ENCODE results near the gene RASD2.
"Not testable (repeated sequence)": the region's sequence is repeated elsewhere in the genome, so short reads cannot be mapped to it uniquely, and the experiment has no call there.

The RASD2 gene

GRCh38 chr22:35507851-35508250 is 32.8 kb upstream of the RASD2 start:
- not testable (repeated sequence) for H3K27me3 ChIP-seq (ENCODE audit: low read depth, low read length); H3K36me3 ChIP-seq (ENCODE audit: control insufficient read depth in 1 of 2, insufficient read depth in 2 of 2, low read length in 2 of 2); H3K9me3 ChIP-seq (ENCODE audit: control insufficient read depth in 1 of 2, low read length in 2 of 2); H3K4me3 ChIP-seq (ENCODE audit: low read depth in 1 of 2, low read length in 2 of 2); H3K4me1 ChIP-seq (ENCODE audit: control insufficient read depth in 1 of 2, insufficient read depth in 2 of 2, low read length in 2 of 2); H3K27ac ChIP-seq (ENCODE audit: low read length)

- H3K27ac ChIP-seq (ENCODE audit: low read length): no peak overlapping the region
- no peaks in the 10 kb centered on the region for H3K4me1 ChIP-seq (ENCODE audit: control insufficient read depth in 1 of 2, insufficient read depth in 2 of 2, low read length in 2 of 2)
- H3K4me3 ChIP-seq (ENCODE audit: low read depth in 1 of 2, low read length in 2 of 2): no peak overlapping the region
- no peaks in the 10 kb centered on the region for H3K27me3 ChIP-seq (ENCODE audit: low read depth, low read length)
- no peaks in the 10 kb centered on the region for H3K36me3 ChIP-seq (ENCODE audit: control insufficient read depth in 1 of 2, insufficient read depth in 2 of 2, low read length in 2 of 2)
- H3K9me3 ChIP-seq (ENCODE audit: control insufficient read depth in 1 of 2, low read length in 2 of 2): no peaks in the 10 kb centered on the region
Measured at GRCh38 chr22:35509451-35509850, 31.2 kb upstream of the RASD2 start.

GRCh38 chr22:35509960-35510359 is 30.7 kb upstream of the RASD2 start:
- Histone ChIP-seq H3K4me1 (ENCODE audit: control insufficient read depth in 1 of 2, insufficient read depth in 2 of 2, low read length in 2 of 2) (no peaks in the 10 kb centered on the region), H3K27me3 (ENCODE audit: low read depth, low read length) (no peaks in the 10 kb centered on the region), H3K27ac (ENCODE audit: low read length) (no peak overlapping the region), H3K4me3 (ENCODE audit: low read depth in 1 of 2, low read length in 2 of 2) (no peak overlapping the region), H3K36me3 (ENCODE audit: control insufficient read depth in 1 of 2, insufficient read depth in 2 of 2, low read length in 2 of 2) (no peaks in the 10 kb centered on the region), H3K9me3 (ENCODE audit: control insufficient read depth in 1 of 2, low read length in 2 of 2) (no peaks in the 10 kb centered on the region)

- H3K27me3 ChIP-seq (ENCODE audit: low read depth, low read length): no peaks in the 10 kb centered on the region
- H3K36me3 ChIP-seq (ENCODE audit: control insufficient read depth in 1 of 2, insufficient read depth in 2 of 2, low read length in 2 of 2): no peaks in the 10 kb centered on the region
- no peak overlapping the region for H3K4me3 ChIP-seq (ENCODE audit: low read depth in 1 of 2, low read length in 2 of 2)
- H3K27ac ChIP-seq (ENCODE audit: low read length): peak overlapping the region; percentile 10
- no peaks in the 10 kb centered on the region for H3K4me1 ChIP-seq (ENCODE audit: control insufficient read depth in 1 of 2, insufficient read depth in 2 of 2, low read length in 2 of 2)
- no peaks in the 10 kb centered on the region for H3K9me3 ChIP-seq (ENCODE audit: control insufficient read depth in 1 of 2, low read length in 2 of 2)
Measured at GRCh38 chr22:35510481-35510934, 30.1 kb upstream of the RASD2 start.

- no peak overlapping the region for H3K4me3 ChIP-seq (ENCODE audit: low read depth in 1 of 2, low read length in 2 of 2)
- H3K36me3 ChIP-seq (ENCODE audit: control insufficient read depth in 1 of 2, insufficient read depth in 2 of 2, low read length in 2 of 2): no peaks in the 10 kb centered on the region
- H3K27me3 ChIP-seq (ENCODE audit: low read depth, low read length): no peaks in the 10 kb centered on the region
- no peaks in the 10 kb centered on the region for H3K9me3 ChIP-seq (ENCODE audit: control insufficient read depth in 1 of 2, low read length in 2 of 2)
- H3K27ac ChIP-seq (ENCODE audit: low read length): no peak overlapping the region
- no peaks in the 10 kb centered on the region for H3K4me1 ChIP-seq (ENCODE audit: control insufficient read depth in 1 of 2, insufficient read depth in 2 of 2, low read length in 2 of 2)
Measured at GRCh38 chr22:35510951-35511350, 29.7 kb upstream of the RASD2 start.

- H3K4me3 ChIP-seq (ENCODE audit: low read depth in 1 of 2, low read length in 2 of 2): no peak overlapping the region
- no peaks in the 10 kb centered on the region for H3K4me1 ChIP-seq (ENCODE audit: control insufficient read depth in 1 of 2, insufficient read depth in 2 of 2, low read length in 2 of 2)
- H3K36me3 ChIP-seq (ENCODE audit: control insufficient read depth in 1 of 2, insufficient read depth in 2 of 2, low read length in 2 of 2): no peaks in the 10 kb centered on the region
- no peaks in the 10 kb centered on the region for H3K9me3 ChIP-seq (ENCODE audit: control insufficient read depth in 1 of 2, low read length in 2 of 2)
- no peak overlapping the region for H3K27ac ChIP-seq (ENCODE audit: low read length)
- peaks cover 3% of the 10 kb centered on the region for H3K27me3 ChIP-seq (ENCODE audit: low read depth, low read length)
Measured at GRCh38 chr22:35514366-35514765, 26.3 kb upstream of the RASD2 start.

- H3K27ac ChIP-seq (ENCODE audit: low read length); H3K27me3 ChIP-seq (ENCODE audit: low read depth, low read length); H3K4me3 ChIP-seq (ENCODE audit: low read depth in 1 of 2, low read length in 2 of 2); H3K36me3 ChIP-seq (ENCODE audit: control insufficient read depth in 1 of 2, insufficient read depth in 2 of 2, low read length in 2 of 2); H3K4me1 ChIP-seq (ENCODE audit: control insufficient read depth in 1 of 2, insufficient read depth in 2 of 2, low read length in 2 of 2); H3K9me3 ChIP-seq (ENCODE audit: control insufficient read depth in 1 of 2, low read length in 2 of 2): not testable (repeated sequence)
Measured at GRCh38 chr22:35515952-35516351, 24.7 kb upstream of the RASD2 start.

- no peaks in the 10 kb centered on the region for H3K9me3 ChIP-seq (ENCODE audit: control insufficient read depth in 1 of 2, low read length in 2 of 2)
- no peaks in the 10 kb centered on the region for H3K4me1 ChIP-seq (ENCODE audit: control insufficient read depth in 1 of 2, insufficient read depth in 2 of 2, low read length in 2 of 2)
- H3K27me3 ChIP-seq (ENCODE audit: low read depth, low read length): peaks cover 3% of the 10 kb centered on the region
- H3K36me3 ChIP-seq (ENCODE audit: control insufficient read depth in 1 of 2, insufficient read depth in 2 of 2, low read length in 2 of 2): no peaks in the 10 kb centered on the region
- H3K4me3 ChIP-seq (ENCODE audit: low read depth in 1 of 2, low read length in 2 of 2): no peak overlapping the region
- H3K27ac ChIP-seq (ENCODE audit: low read length): no peak overlapping the region
Measured at GRCh38 chr22:35516723-35517122, 23.9 kb upstream of the RASD2 start.

- H3K36me3 ChIP-seq (ENCODE audit: control insufficient read depth in 1 of 2, insufficient read depth in 2 of 2, low read length in 2 of 2): no peaks in the 10 kb centered on the region
Measured at GRCh38 chr22:35517207-35517606, 23.4 kb upstream of the RASD2 start.

GRCh38 chr22:35517769-35518530 is 22.7 kb upstream of the RASD2 start:
- no peaks in the 10 kb centered on the region for H3K9me3 ChIP-seq (ENCODE audit: control insufficient read depth in 1 of 2, low read length in 2 of 2)
- H3K27me3 ChIP-seq (ENCODE audit: low read depth, low read length): peaks cover 3% of the 10 kb centered on the region
- H3K4me1 ChIP-seq (ENCODE audit: control insufficient read depth in 1 of 2, insufficient read depth in 2 of 2, low read length in 2 of 2): no peaks in the 10 kb centered on the region
- H3K27ac ChIP-seq (ENCODE audit: low read length): no peak overlapping the region
- no peak overlapping the region for H3K4me3 ChIP-seq (ENCODE audit: low read depth in 1 of 2, low read length in 2 of 2)
- H3K36me3 ChIP-seq (ENCODE audit: control insufficient read depth in 1 of 2, insufficient read depth in 2 of 2, low read length in 2 of 2): no peaks in the 10 kb centered on the region

More at GRCh38 chr22:35517207-35517606, 23.4 kb upstream of the RASD2 start:
- Histone ChIP-seq H3K9me3 (ENCODE audit: control insufficient read depth in 1 of 2, low read length in 2 of 2) (no peaks in the 10 kb centered on the region), H3K27me3 (ENCODE audit: low read depth, low read length) (peaks cover 3% of the 10 kb centered on the region), H3K27ac (ENCODE audit: low read length) (no peak overlapping the region), H3K4me1 (ENCODE audit: control insufficient read depth in 1 of 2, insufficient read depth in 2 of 2, low read length in 2 of 2) (no peaks in the 10 kb centered on the region), H3K4me3 (ENCODE audit: low read depth in 1 of 2, low read length in 2 of 2) (no peak overlapping the region)

GRCh38 chr22:35518811-35519210 is 21.8 kb upstream of the RASD2 start:
- Histone ChIP-seq H3K4me3 (ENCODE audit: low read depth in 1 of 2, low read length in 2 of 2) (no peak overlapping the region), H3K4me1 (ENCODE audit: control insufficient read depth in 1 of 2, insufficient read depth in 2 of 2, low read length in 2 of 2) (no peaks in the 10 kb centered on the region), H3K27ac (ENCODE audit: low read length) (no peak overlapping the region), H3K9me3 (ENCODE audit: control insufficient read depth in 1 of 2, low read length in 2 of 2) (no peaks in the 10 kb centered on the region), H3K36me3 (ENCODE audit: control insufficient read depth in 1 of 2, insufficient read depth in 2 of 2, low read length in 2 of 2) (no peaks in the 10 kb centered on the region), H3K27me3 (ENCODE audit: low read depth, low read length) (peaks cover 3% of the 10 kb centered on the region)

Measured in muscle layer of duodenum (tissue), 2 donors.